H1 (cell line): Measurements from ENCODE around the gene NID2. TPM values are rescaled to one million over a fixed set of nuclear protein-coding genes. Genes with fewer than 3 reads are reported as not detected.

Experiments
- CTCF ChIA-PET: fragments of 300-600 bp; sonication (Branson Sonifier 250); formaldehyde crosslinking; loops from one replicate; lab custom pipeline; 2021; ENCODE audit not compliant: partially characterized antibody; lab: Charles Lee
- POLR2A ChIA-PET: fragments of 300-600 bp; sonication (Branson Sonifier 250); formaldehyde crosslinking; loops from one replicate; lab custom pipeline; 2021; ENCODE audit warnings: inconsistent platforms; ENCODE audit not compliant: partially characterized antibody; lab: Charles Lee
- DNase-seq, 2 experiments: peaks; one replicate each; pipeline versions ENCODE4 v3.0.0 to v3.0.0-alpha.2; 2010 to 2022; ENCODE audit warnings: low spot score in 2 of 2, low read depth in 1 of 2, mixed read lengths in 1 of 2
- FAIRE-seq: peaks from 2 replicates; lab custom pipeline; 2011; peaks lifted over from hg19 to GRCh38; lab: Jason Lieb, UNC
- H2AFZ ChIP-seq: 2 replicates; pipeline ENCODE4 v1.8.1; 2012; ENCODE audit warnings: low read length, inconsistent platforms
- H2AK5ac ChIP-seq: 2 replicates; pipeline ENCODE4 v1.6.1; 2013; ENCODE audit warnings: low read depth, low read length
- H2BK120ac ChIP-seq: replicated peaks from 2 replicates; pipeline ENCODE3; 2013; ENCODE audit warnings: low read depth, low read length, inconsistent platforms
- H2BK12ac ChIP-seq: 2 replicates; pipeline ENCODE4 v1.6.1; 2013; ENCODE audit warnings: low read depth, low read length
- H2BK15ac ChIP-seq: 2 replicates; pipeline ENCODE4 v1.6.1; 2013; ENCODE audit warnings: low read length
- H2BK20ac ChIP-seq: 2 replicates; pipeline ENCODE4 v1.6.1; 2013; ENCODE audit warnings: low read length
- H2BK5ac ChIP-seq: 2 replicates; pipeline ENCODE4 v1.6.1; 2013; ENCODE audit warnings: low read depth, low read length
- H3K14ac ChIP-seq: 2 replicates; pipeline ENCODE4 v1.6.1; 2013; ENCODE audit warnings: inconsistent platforms; ENCODE audit not compliant: insufficient read length
- H3K18ac ChIP-seq: 2 replicates; pipeline ENCODE4 v1.6.1; 2013; ENCODE audit warnings: low read length; ENCODE audit errors: extremely low read depth
- H3K23ac ChIP-seq: 2 replicates; pipeline ENCODE4 v1.6.1; 2013; ENCODE audit warnings: inconsistent platforms; ENCODE audit not compliant: insufficient read length
- H3K23me2 ChIP-seq: 2 replicates; pipeline ENCODE4 v1.6.1; 2013; ENCODE audit warnings: low read depth, low read length
- H3K27ac ChIP-seq: 2 replicates; pipeline ENCODE4 v1.6.1; 2011; ENCODE audit warnings: low read depth, low read length, inconsistent platforms
- H3K27me3 ChIP-seq, 4 experiments: replicated peaks in 1 of 4; 1 replicate in 1 of 4; 2 replicates in 3 of 4; pipeline versions ENCODE4 v1.6.1 to v1.8.1; 2011 to 2013; ENCODE audit warnings: low read length in 3 of 4, mild to moderate bottlenecking in 3 of 4, inconsistent platforms in 2 of 4, mixed read lengths in 2 of 4, moderate library complexity in 1 of 4; ENCODE audit not compliant: control insufficient read depth in 3 of 4, insufficient read depth in 3 of 4; ENCODE audit errors: extremely low read depth in 1 of 4
- H3K36me3 ChIP-seq, 4 experiments: 2 replicates each; pipeline versions ENCODE4 v1.6.1 to v1.8.1; 2011 to 2013; ENCODE audit warnings: mild to moderate bottlenecking in 4 of 4, low read length in 3 of 4, moderate library complexity in 2 of 4, control low read depth in 1 of 4, inconsistent platforms in 1 of 4; ENCODE audit not compliant: insufficient read depth in 4 of 4, control insufficient read depth in 2 of 4
- H3K4ac ChIP-seq: replicated peaks from 2 replicates; pipeline ENCODE3; 2013; ENCODE audit warnings: low read length, low read depth, mixed read lengths, inconsistent platforms; ENCODE audit not compliant: insufficient read length
- H3K4me1 ChIP-seq, 4 experiments: replicated peaks in 1 of 4; 1 replicate in 1 of 4; 2 replicates in 3 of 4; pipeline versions ENCODE4 v1.6.1 to v1.8.1; 2011 to 2013; ENCODE audit warnings: low read length in 3 of 4, inconsistent platforms in 2 of 4, mixed read lengths in 1 of 4; ENCODE audit not compliant: insufficient read depth in 4 of 4, control insufficient read depth in 3 of 4
- H3K4me2 ChIP-seq, 2 experiments: 2 replicates each; pipeline versions ENCODE4 v1.6.1 to v1.8.1; 2011 to 2013; ENCODE audit warnings: low read depth in 2 of 2, low read length in 2 of 2, control low read depth in 1 of 2, inconsistent platforms in 1 of 2, mild to moderate bottlenecking in 1 of 2; ENCODE audit not compliant: insufficient read depth in 1 of 2
- H3K4me3 ChIP-seq, 4 experiments: fragments of 200-600, 300-600 bp in 1 of 4; sonication (generic), shearing (Covaris generic), sonication (Bioruptor Twin) in 1 of 4; 2 replicates each; pipeline versions ENCODE4 v1.5.1 to v1.8.1; 2011 to 2016; ENCODE audit warnings: low read length in 4 of 4, low read depth in 3 of 4, control low read depth in 2 of 4, inconsistent platforms in 2 of 4, mild to moderate bottlenecking in 2 of 4, mixed read lengths in 1 of 4, moderate library complexity in 1 of 4; ENCODE audit not compliant: insufficient read depth in 2 of 4; ENCODE audit errors: extremely low read depth in 1 of 4
- H3K56ac ChIP-seq: replicated peaks from 2 replicates; pipeline ENCODE3; 2013; ENCODE audit warnings: low read depth, mild to moderate bottlenecking, mixed read lengths, low read length, inconsistent platforms; ENCODE audit not compliant: insufficient read length
- H3K79me1 ChIP-seq: 2 replicates; pipeline ENCODE4 v1.6.1; 2013; ENCODE audit warnings: low read depth, low read length, control low read depth
- H3K79me2 ChIP-seq, 2 experiments: 2 replicates each; pipeline versions ENCODE4 v1.6.1 to v1.8.1; 2012 to 2013; ENCODE audit warnings: low read length in 2 of 2, mild to moderate bottlenecking in 2 of 2, inconsistent platforms in 1 of 2; ENCODE audit not compliant: insufficient read depth in 2 of 2, control insufficient read depth in 1 of 2
- H3K9ac ChIP-seq, 4 experiments: replicated peaks in 1 of 4; 1 replicate in 1 of 4; 2 replicates in 3 of 4; pipeline versions ENCODE4 v1.6.1 to v1.8.1; 2011 to 2013; ENCODE audit warnings: low read depth in 3 of 4, low read length in 3 of 4, control low read depth in 2 of 4, mild to moderate bottlenecking in 2 of 4, moderate library complexity in 2 of 4, inconsistent platforms in 1 of 4; ENCODE audit errors: extremely low read depth in 1 of 4
- H3K9me3 ChIP-seq, 2 experiments: 2 replicates each; pipeline versions ENCODE4 v1.6.1 to v1.8.1; 2012 to 2013; ENCODE audit warnings: mild to moderate bottlenecking in 2 of 2, moderate library complexity in 2 of 2, control low read depth in 1 of 2, inconsistent platforms in 1 of 2, low read depth in 1 of 2, low read length in 1 of 2, mixed read lengths in 1 of 2; ENCODE audit not compliant: insufficient read depth in 2 of 2
- H4K20me1 ChIP-seq, 2 experiments: replicated peaks in 1 of 2; 2 replicates each; pipeline versions ENCODE3 to v1.8.1; 2011 to 2013; ENCODE audit warnings: inconsistent platforms in 2 of 2, low read length in 2 of 2, mild to moderate bottlenecking in 1 of 2; ENCODE audit not compliant: insufficient read depth in 2 of 2, control insufficient read depth in 1 of 2
- H4K5ac ChIP-seq: 2 replicates; pipeline ENCODE4 v1.6.1; 2013; ENCODE audit warnings: low read length, low read depth, mixed read lengths, inconsistent platforms; ENCODE audit not compliant: insufficient read length
- H4K8ac ChIP-seq: 2 replicates; pipeline ENCODE4 v1.8.0; 2013; ENCODE audit warnings: mild to moderate bottlenecking, moderate library complexity, low read length, inconsistent platforms; ENCODE audit not compliant: insufficient read depth; ENCODE audit errors: extremely low read depth
- H4K91ac ChIP-seq: replicated peaks from 2 replicates; pipeline ENCODE3; 2013; ENCODE audit warnings: low read length, mixed read lengths, inconsistent platforms; ENCODE audit not compliant: insufficient read length
- ATF3 ChIP-seq: IDR thresholded peaks from 2 replicates; pipeline ENCODE4 v1.6.1; 2011; ENCODE audit warnings: low read depth, mild to moderate bottlenecking, low read length; ENCODE audit not compliant: insufficient read depth
- CBX8 ChIP-seq: fragments of 300-800, 300-1000 bp; sonication (generic); IDR thresholded peaks from 2 replicates; pipeline ENCODE4 v1.7.1; 2016; ENCODE audit warnings: low read depth, low read length, borderline replicate concordance
- CEBPB ChIP-seq: IDR thresholded peaks from 2 replicates; pipeline ENCODE4 v1.6.1; 2012; ENCODE audit warnings: low read depth, low read length
- POLR2A ChIP-seq, 2 experiments: IDR thresholded peaks; 1 replicate in 1 of 2; 2 replicates in 1 of 2; pipeline ENCODE4 v1.6.1; 2011; ENCODE audit warnings: low read depth in 2 of 2, low read length in 2 of 2, mild to moderate bottlenecking in 2 of 2; ENCODE audit errors: control extremely low read depth in 1 of 2
- POLR2AphosphoS5 ChIP-seq: IDR thresholded peaks from 2 replicates; pipeline ENCODE4 v1.6.1; 2011; ENCODE audit warnings: low read depth, low read length
- SAP30 ChIP-seq: fragments of 300-600 bp; sonication (generic); IDR thresholded peaks from 2 replicates; pipeline ENCODE4 v1.7.1; 2012; ENCODE audit warnings: low read length, moderate library complexity, mild to moderate bottlenecking, inconsistent platforms; ENCODE audit not compliant: insufficient read depth, insufficient replicate concordance
- SIN3A ChIP-seq, 2 experiments: IDR thresholded peaks in 1 of 2; conservative IDR thresholded peaks in 1 of 2; 2 replicates each; pipeline ENCODE4 v1.6.1; 2011 to 2012; ENCODE audit warnings: low read length in 2 of 2, improper control_type of control experiment in 1 of 2, low read depth in 1 of 2, mild to moderate bottlenecking in 1 of 2
- TAF1 ChIP-seq: IDR thresholded peaks from 2 replicates; pipeline ENCODE4 v1.6.1; 2011; ENCODE audit warnings: mild to moderate bottlenecking, low read depth, low read length
- ZNF274 ChIP-seq: IDR thresholded peaks from 2 replicates; pipeline ENCODE4 v1.7.0; 2012; ENCODE audit warnings: low read length, borderline replicate concordance; ENCODE audit errors: extremely low read depth
- WGBS, 2 experiments: shearing (Covaris generic) in 1 of 2; methylation state at CpG; one replicate each; pipeline versions ENCODE4 v1.1.6 to v1.1.7; 2013 to 2015; ENCODE audit warnings: low lambda C conversion rate in 2 of 2, mixed read lengths in 2 of 2, inconsistent platforms in 1 of 2, low coverage in 1 of 2, missing lambda C conversion rate in 1 of 2; ENCODE audit not compliant: insufficient replicate concordance in 2 of 2, insufficient coverage in 1 of 2, insufficient read length in 1 of 2; ENCODE audit errors: extremely low coverage in 1 of 2, missing lambda C conversion rate in 1 of 2; 5-methylcytosine and 5-hydroxymethylcytosine counted together
- polyA plus RNA-seq, 7 experiments: library from polyadenylated mRNA; depleted of rRNA in 3 of 7; stranded (reverse) in 5 of 7; unstranded in 2 of 7; fragments of >200 nt in 5 of 7; fragments of 200-250 nt in 2 of 7; gene quantifications; 1 replicate in 5 of 7; 2 replicates in 1 of 7; 4 replicates in 1 of 7; pipeline versions ENCODE4 v1.2.1 to v1.2.3, GENCODE V29; 2011 to 2013; ENCODE audit warnings: missing spikeins in 2 of 7, mixed read lengths in 2 of 7
- total RNA-seq: library from RNA; stranded (reverse); fragmentation: NEBNext Ultra II Directional; extraction: Animal tissue kit (Norgen Biotek cat#: 25700); gene quantifications from 2 replicates; pipeline ENCODE4 v1.2.1, GENCODE V29; 2021

NID2 gene
- total and polyA plus RNA-seq, 2 of the 8 experiments (the other 6 are each of a cell fraction or from before 2014, with no cell fraction given) = 6.1 to 12.6 TPM

- no peak for FAIRE-seq
- H3K4ac ChIP-seq = no peak overlapping the region
Observed at GRCh38 chr14:52095794-52096193, 26.9 kb upstream of the NID2 start.

More at GRCh38 chr14:52095794-52096193, 26.9 kb upstream of the NID2 start:
- no peak overlapping the region for H3K9ac ChIP-seq
- H3K36me3 ChIP-seq = no peaks in the 10 kb centered on the region
- H3K79me1 ChIP-seq = no peaks in the 10 kb centered on the region
- no peak overlapping the region for H4K91ac ChIP-seq
- H2BK15ac ChIP-seq = no peak overlapping the region
- H3K27ac ChIP-seq = no peak overlapping the region
- ChIA-PET CTCF (no interaction called here), POLR2A (no interaction called here)
- H3K23ac ChIP-seq = no peak overlapping the region
- H3K56ac ChIP-seq = no peak overlapping the region
- H3K14ac ChIP-seq = no peak overlapping the region
- H4K8ac ChIP-seq = no peak overlapping the region
- no peak overlapping the region for H2BK12ac ChIP-seq
- H4K5ac ChIP-seq = no peak overlapping the region
- H3K9me3 ChIP-seq = no peaks in the 10 kb centered on the region
- H3K27me3 ChIP-seq = no peaks in the 10 kb centered on the region
- no peak overlapping the region for H3K18ac ChIP-seq
- no peak overlapping the region for H2BK120ac ChIP-seq
- H3K79me2 ChIP-seq = no peaks in the 10 kb centered on the region
- TF ChIP-seq CEBPB (no peak), POLR2A (IDR thresholded peaks at IDR 0.05; ENCODE audit: control extremely low read depth in 1 of 2, low read depth in 2 of 2, low read length in 2 of 2) (no peak), ATF3 (no peak), TAF1 (no peak), ZNF274 (no peak), SIN3A (conservative IDR thresholded peaks at IDR 0.05 in 1 of 2, IDR thresholded peaks at IDR 0.05 in 1 of 2; ENCODE audit: low read depth in 1 of 2, low read length in 2 of 2) (no peak), POLR2AphosphoS5 (no peak), CBX8 (no peak), SAP30 (no peak)
- no peaks in the 10 kb centered on the region for H3K23me2 ChIP-seq
- H3K4me1 ChIP-seq = no peaks in the 10 kb centered on the region
- H2AK5ac ChIP-seq = no peak overlapping the region
- H2BK20ac ChIP-seq = no peak overlapping the region
- 80% methylated on average over 4 of the region's 4 CpGs; no CpG with 5 or more reads in 1 of the 2 experiments for WGBS, 2 experiments
- no peak overlapping the region for H3K4me2 ChIP-seq
- H3K4me3 ChIP-seq = no peak overlapping the region
- no peak overlapping the region for H2BK5ac ChIP-seq
- no peak for DNase-seq
- no peaks in the 10 kb centered on the region for H4K20me1 ChIP-seq
- H2AFZ ChIP-seq = no peak overlapping the region
